Measurements from ENCODE around the gene COMMD1.

Gene COMMD1

GRCh38 chr2:61993422-61994024 lies 88.0 kb downstream of the COMMD1 start:
- TF ChIP-seq FOXP2 (optimal IDR thresholded peaks at IDR 0.05; ENCODE audit: borderline replicate concordance, extremely low read depth, extremely low read length, insufficient read depth): no peak
- TF ChIP-seq REST (IDR thresholded peaks at IDR 0.05; ENCODE audit: insufficient read depth in 1 of 2, low read depth in 2 of 2, low read length in 2 of 2): no peak
- TF ChIP-seq SIN3A (IDR thresholded peaks at IDR 0.05; ENCODE audit: borderline replicate concordance, insufficient read depth, low read length): no peak
- TF ChIP-seq POLR2AphosphoS5 (IDR thresholded peaks at IDR 0.05; ENCODE audit: low read depth, low read length): no peak
- TF ChIP-seq TAF1 (IDR thresholded peaks at IDR 0.05; ENCODE audit: borderline replicate concordance, insufficient read depth, low read length): no peak

DNA sequence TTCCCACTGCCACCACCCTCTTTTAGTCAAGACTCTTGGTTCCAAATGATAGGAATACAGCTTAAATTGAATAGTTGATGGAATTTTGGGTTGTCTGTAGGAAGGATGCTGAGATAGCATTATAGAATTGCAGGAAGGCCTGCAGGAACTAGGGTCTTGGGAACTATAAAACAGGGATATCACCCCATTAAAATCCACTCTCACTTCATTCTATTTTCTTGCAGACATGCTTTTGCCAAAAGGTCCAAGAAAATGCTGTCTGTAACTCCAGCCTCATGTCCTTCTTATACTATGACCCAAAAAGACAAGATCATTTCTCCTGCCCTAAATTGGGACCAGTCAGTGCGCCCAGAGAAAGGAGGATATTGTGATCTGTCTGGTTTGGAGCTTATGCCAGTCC lies 89.1 kb downstream of the COMMD1 start:
- TF ChIP-seq POLR2AphosphoS5 (IDR thresholded peaks at IDR 0.05; ENCODE audit: low read depth, low read length) (no peak), SIN3A (IDR thresholded peaks at IDR 0.05; ENCODE audit: borderline replicate concordance, insufficient read depth, low read length) (no peak), TAF1 (IDR thresholded peaks at IDR 0.05; ENCODE audit: borderline replicate concordance, insufficient read depth, low read length) (no peak), REST (IDR thresholded peaks at IDR 0.05; ENCODE audit: insufficient read depth in 1 of 2, low read depth in 2 of 2, low read length in 2 of 2) (no peak), FOXP2 (optimal IDR thresholded peaks at IDR 0.05; ENCODE audit: borderline replicate concordance, extremely low read depth, extremely low read length, insufficient read depth) (no peak)

GRCh38 chr2:61995065-61995464 lies 89.6 kb downstream of the COMMD1 start:
- TF ChIP-seq FOXP2 (optimal IDR thresholded peaks at IDR 0.05; ENCODE audit: borderline replicate concordance, extremely low read depth, extremely low read length, insufficient read depth): no peak
- no peak for TF ChIP-seq TAF1 (IDR thresholded peaks at IDR 0.05; ENCODE audit: borderline replicate concordance, insufficient read depth, low read length)
- no peak for TF ChIP-seq REST (IDR thresholded peaks at IDR 0.05; ENCODE audit: insufficient read depth in 1 of 2, low read depth in 2 of 2, low read length in 2 of 2)
- TF ChIP-seq SIN3A (IDR thresholded peaks at IDR 0.05; ENCODE audit: borderline replicate concordance, insufficient read depth, low read length): no peak
- no peak for TF ChIP-seq POLR2AphosphoS5 (IDR thresholded peaks at IDR 0.05; ENCODE audit: low read depth, low read length)

DNA sequence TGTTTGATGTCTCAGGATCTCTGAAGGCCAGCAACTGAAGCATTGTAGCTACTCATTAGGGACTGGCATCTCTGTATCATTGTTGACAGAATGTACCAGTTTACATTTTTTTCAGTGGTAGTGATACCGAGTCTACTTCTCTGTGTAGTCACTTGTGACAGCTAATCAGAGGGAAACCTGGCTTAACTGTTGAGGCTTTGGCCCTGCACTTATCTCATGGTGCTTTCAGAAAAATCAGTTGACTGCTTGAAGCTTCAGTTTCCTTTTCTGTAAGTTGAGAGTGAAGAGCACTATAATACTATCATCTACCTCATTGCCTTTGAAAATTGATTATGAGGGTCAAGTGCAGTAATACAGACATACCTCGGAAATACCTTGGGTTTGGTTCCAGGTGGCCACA lies 90.0 kb downstream of the COMMD1 start:
- TF ChIP-seq FOXP2 (optimal IDR thresholded peaks at IDR 0.05; ENCODE audit: borderline replicate concordance, extremely low read depth, extremely low read length, insufficient read depth): no peak
- no peak for TF ChIP-seq POLR2AphosphoS5 (IDR thresholded peaks at IDR 0.05; ENCODE audit: low read depth, low read length)
- no peak for TF ChIP-seq TAF1 (IDR thresholded peaks at IDR 0.05; ENCODE audit: borderline replicate concordance, insufficient read depth, low read length)
- TF ChIP-seq REST (IDR thresholded peaks at IDR 0.05; ENCODE audit: insufficient read depth in 1 of 2, low read depth in 2 of 2, low read length in 2 of 2): no peak
- no peak for TF ChIP-seq SIN3A (IDR thresholded peaks at IDR 0.05; ENCODE audit: borderline replicate concordance, insufficient read depth, low read length)
